ENCODE results near the gene NRTN.

NRTN gene

GRCh38 chr19:5814852-5815246 lies 10.0 kb downstream of the NRTN start:
- in situ Hi-C loops (cut with HindIII; ENCODE audit: low sequenced_read_pairs): no loop called here
- no peak overlapping the region for H3K4me3 ChIP-seq (ENCODE audit: low read depth, low read length)
- no peak for DNase-seq (ENCODE audit: low read depth, low spot score)
- TF ChIP-seq CTCF (IDR thresholded peaks at IDR 0.05; ENCODE audit: low read depth, low read length): no peak

GRCh38 chr19:5817218-5817617 lies 12.4 kb downstream of the NRTN start:
- no peak overlapping the region for H3K4me3 ChIP-seq (ENCODE audit: low read depth, low read length)
- no peak for DNase-seq (ENCODE audit: low read depth, low spot score)
- in situ Hi-C loops (cut with HindIII; ENCODE audit: low sequenced_read_pairs): no loop called here
- no peak for TF ChIP-seq CTCF (IDR thresholded peaks at IDR 0.05; ENCODE audit: low read depth, low read length)

- H3K4me3 ChIP-seq (ENCODE audit: low read depth, low read length): no peak overlapping the region
- no peak for DNase-seq (ENCODE audit: low read depth, low spot score)
- TF ChIP-seq CTCF (IDR thresholded peaks at IDR 0.05; ENCODE audit: low read depth, low read length): no peak
- in situ Hi-C loops (cut with HindIII; ENCODE audit: low sequenced_read_pairs): no loop called here
These were observed 13.7 kb downstream of the NRTN start for GRCh38 chr19:5818594-5818993.

- no peak for TF ChIP-seq CTCF (IDR thresholded peaks at IDR 0.05; ENCODE audit: low read depth, low read length)
These were observed 15.9 kb downstream of the NRTN start for GRCh38 chr19:5820785-5821184.

GRCh38 chr19:5821521-5822180 lies 16.8 kb downstream of the NRTN start:
- no peak for DNase-seq (ENCODE audit: low read depth, low spot score)
- no peak for TF ChIP-seq CTCF (IDR thresholded peaks at IDR 0.05; ENCODE audit: low read depth, low read length)
- in situ Hi-C loops (cut with HindIII; ENCODE audit: low sequenced_read_pairs): no loop called here
- H3K4me3 ChIP-seq (ENCODE audit: low read depth, low read length): no peak overlapping the region

More at GRCh38 chr19:5820785-5821184, 15.9 kb downstream of the NRTN start:
- no peak for DNase-seq (ENCODE audit: low read depth, low spot score)
- no peak overlapping the region for H3K4me3 ChIP-seq (ENCODE audit: low read depth, low read length)
- in situ Hi-C loops (cut with HindIII; ENCODE audit: low sequenced_read_pairs): no loop called here

- no peak for TF ChIP-seq CTCF (IDR thresholded peaks at IDR 0.05; ENCODE audit: low read depth, low read length)
- no peak for DNase-seq (ENCODE audit: low read depth, low spot score)
- in situ Hi-C loops (cut with HindIII; ENCODE audit: low sequenced_read_pairs): no loop called here
- no peak overlapping the region for H3K4me3 ChIP-seq (ENCODE audit: low read depth, low read length)
These were observed 17.4 kb downstream of the NRTN start for GRCh38 chr19:5822181-5822844.
